Measurements from ENCODE around the gene SMPD4.
"Not testable (repeated sequence)": the region's sequence is repeated elsewhere in the genome, so short reads cannot be mapped to it uniquely, and the experiment has no call there.

DNA sequence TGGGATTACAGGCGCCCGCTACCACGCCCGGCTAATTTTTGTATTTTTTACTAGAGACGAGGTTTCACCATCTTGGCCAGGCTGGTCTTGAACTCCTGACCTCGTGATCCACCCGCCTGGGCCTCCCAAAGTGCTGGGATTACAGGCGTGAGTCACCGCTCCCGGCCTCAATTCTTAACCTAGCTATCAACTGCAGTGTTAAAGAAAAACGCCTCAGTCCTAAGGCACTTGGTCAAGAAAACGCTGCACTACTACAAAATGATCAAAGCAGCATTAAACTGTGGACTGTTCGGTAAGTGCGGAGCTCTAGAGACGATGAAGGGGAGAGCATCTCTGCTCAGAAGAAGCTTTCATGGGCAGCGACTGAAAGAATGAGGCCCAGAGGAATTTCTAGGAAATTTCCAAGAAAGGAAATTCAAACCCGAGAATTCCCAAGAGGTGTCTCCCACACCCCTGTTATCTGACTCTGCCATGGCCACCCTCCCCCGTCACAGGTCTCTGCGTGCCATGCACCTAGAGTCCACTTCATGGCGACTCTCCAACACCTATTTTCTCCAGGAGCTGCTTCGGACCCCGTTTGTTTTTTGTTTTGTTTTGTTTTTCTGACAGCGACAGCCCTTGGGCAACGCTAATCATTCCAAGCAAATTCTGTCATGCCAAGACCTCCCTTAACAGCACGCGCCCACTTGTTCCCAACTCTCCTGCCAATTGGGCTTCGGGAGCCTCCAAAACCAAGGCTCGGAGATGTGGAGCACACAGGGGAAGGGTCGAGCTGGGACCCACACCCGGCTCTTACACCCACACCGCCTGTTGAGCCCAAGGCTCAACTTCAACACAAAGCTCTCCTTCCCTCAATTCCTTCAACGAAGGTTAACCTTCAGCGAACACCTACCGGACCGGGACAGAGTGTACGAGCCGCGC, 738 bp downstream of the SMPD4 start:
- not testable (repeated sequence) for TF ChIP-seq POLR2A, CTCF (IDR thresholded peaks at IDR 0.05)

All from esophagus squamous epithelium (tissue), 4 donors.